NCI-H69 (cell line): ENCODE data around the gene BCL2L1.
"Not testable (repeated sequence)": the region's sequence is repeated elsewhere in the genome, so short reads cannot be mapped to it uniquely, and the experiment has no call there.

ENCODE experiments used
- DNase-seq: peaks from one replicate; lab custom pipeline; 2025; lab: John Stamatoyannopoulos, UW

BCL2L1 gene

GRCh38 chr20:31674895-31675827 is 47.5 kb downstream of the BCL2L1 start:
- DNase-seq, result peak; percentile 32

DNA sequence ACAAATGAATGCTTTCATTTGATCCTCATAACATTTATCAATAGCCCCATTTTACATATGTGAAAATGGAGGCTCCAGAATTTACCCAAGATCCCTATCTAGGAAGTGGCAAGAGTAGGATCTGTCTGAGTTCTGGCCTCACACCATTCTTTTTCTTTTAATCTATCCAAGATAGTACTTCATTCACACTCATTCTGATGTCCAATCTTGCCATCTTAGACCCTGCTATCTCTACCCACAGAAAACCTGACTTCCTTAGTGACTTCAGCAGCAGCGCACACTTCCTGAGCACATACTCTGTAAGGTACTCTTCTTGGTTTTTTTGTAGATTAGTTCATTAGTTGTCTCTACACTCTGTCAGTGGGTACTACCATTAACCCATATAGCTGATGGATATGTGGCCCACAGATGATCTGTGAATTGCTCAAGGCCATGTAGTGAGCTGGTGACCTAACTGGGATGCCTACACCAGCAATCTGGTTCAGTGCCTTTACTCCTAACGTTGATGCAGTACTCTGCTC is 48.7 kb downstream of the BCL2L1 start:
- DNase-seq, result no peak

DNA sequence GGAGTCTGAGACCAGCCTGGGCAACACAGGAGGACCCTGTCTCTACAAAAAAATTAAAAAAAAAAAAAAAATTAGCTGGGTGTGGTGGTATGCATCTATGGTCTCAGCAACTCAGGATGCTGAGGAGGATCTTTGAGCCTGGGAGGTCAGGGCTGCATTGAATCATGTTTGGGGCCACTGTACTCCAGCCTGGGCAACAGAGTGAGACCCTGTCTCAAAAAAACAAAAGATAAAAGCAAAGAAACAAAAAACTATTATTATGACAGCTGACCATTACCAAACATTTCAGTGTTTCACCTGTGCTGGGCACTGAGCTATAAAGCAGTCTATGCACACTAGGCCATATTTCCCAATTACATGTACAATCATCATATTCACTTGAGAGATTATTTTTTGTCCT is 49.2 kb downstream of the BCL2L1 start:
- no peak for DNase-seq

GRCh38 chr20:31671324-31671723 is 51.3 kb downstream of the BCL2L1 start:
- DNase-seq, result no peak

DNA sequence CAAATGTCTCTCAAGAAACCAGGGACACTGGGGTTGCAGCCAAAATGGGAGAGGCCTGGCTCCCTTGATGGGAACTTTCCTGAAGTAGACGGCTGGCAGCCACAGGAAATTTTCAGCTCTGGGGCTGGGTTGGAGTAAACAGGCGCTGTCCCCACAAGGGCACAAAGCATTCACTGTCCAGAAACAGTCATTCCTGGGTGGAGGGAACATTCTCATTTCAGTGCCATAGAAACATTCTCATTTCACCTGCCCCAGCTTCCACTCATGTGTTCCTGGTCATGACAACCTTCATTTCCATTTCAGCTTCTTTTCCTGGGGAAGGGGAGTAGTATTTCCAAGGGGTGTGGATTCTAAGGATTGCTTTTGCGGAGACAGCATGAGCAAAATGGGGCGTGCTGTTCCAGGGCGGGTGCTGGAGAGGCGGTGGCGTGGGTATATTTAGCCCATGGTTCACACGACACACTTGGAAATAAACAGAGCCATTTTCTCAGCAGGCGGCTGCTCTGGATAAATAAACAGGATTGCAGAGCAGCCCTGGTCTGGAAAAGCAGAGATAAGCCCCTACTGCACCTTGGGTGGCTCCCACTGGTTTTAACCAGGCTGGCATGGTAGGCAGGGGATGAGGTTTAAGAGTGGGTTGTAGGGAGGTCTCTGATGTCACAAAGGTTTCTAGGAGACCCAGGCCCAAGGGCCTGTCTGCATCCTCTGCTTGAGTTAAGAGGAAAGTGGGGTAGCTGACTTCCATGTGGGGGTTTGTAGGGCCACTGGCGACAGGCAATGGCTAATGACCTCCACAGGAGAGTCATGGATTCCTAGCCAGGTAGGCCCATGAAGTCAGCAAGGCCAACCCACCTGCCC is 52.1 kb downstream of the BCL2L1 start:
- peak; percentile 85 for DNase-seq

DNA sequence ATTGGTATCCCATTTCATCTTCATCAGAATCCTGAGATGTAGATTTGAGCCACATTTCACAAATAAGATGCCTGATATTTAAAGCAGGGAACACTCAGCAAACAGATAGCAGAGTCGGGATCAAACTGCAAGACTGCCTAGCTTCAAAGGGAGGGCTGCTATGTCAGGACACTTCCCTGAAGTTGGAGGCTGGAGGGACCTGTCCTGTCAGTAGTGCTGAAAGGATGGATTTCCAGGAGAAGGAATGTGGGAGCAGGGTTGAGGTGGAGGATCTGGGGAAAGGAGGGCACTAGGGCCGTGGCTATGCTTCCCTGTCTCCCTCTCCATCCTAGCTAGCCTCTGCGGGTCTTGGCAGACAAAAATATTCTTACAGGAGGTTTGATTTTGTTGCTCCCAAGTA is 52.8 kb downstream of the BCL2L1 start:
- no peak for DNase-seq

- DNase-seq, result not testable (repeated sequence)
Observed at GRCh38 chr20:31668944-31669343, 53.7 kb downstream of the BCL2L1 start.

GRCh38 chr20:31667315-31668285 is 55.1 kb downstream of the BCL2L1 start:
- DNase-seq, result no peak

DNA sequence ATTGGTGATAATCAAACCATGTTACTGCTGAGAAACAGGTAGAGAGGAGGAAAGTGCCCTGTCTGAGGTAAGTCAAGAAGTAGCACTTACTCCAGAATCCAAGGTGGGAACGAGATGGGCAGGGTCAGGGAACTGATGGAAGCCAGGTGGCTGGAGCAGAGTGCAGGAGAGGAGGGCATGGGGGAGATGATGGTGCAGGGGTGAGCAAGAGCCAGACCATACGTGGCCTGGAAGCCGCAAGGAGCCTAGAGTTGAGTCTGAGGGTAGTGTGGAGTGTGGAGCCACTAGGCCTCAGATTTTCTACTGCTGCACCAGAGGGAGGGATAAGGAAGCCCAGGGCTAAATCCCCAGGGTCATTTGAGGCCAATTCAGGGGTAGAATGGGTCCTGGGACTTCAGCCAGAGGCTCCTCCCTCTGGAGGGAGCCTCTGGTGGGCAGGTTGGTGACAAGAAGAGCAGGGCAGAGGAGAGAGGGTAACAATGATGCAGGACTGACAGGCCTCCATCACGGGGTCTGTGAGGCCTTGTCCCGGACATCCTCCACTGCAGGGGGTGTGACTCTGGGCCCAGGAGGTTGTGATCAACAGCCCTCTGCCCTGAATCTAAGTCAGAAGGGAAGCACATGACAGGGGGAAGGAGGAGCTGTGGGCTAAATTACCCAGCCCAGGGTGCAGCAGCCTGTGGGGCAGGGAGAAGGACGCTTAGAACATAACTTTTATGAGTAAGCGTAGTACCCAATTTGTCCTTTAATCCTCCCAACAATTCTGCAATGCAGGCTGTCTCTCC is 56.2 kb downstream of the BCL2L1 start:
- no peak for DNase-seq

- no peak for DNase-seq
Observed at GRCh38 chr20:31665753-31666152, 56.9 kb downstream of the BCL2L1 start.

GRCh38 chr20:31664696-31665354 is 57.8 kb downstream of the BCL2L1 start:
- DNase-seq, result peak; percentile 66

- peak; percentile 91 for DNase-seq
Observed at GRCh38 chr20:31663838-31664695, 58.6 kb downstream of the BCL2L1 start.

DNA sequence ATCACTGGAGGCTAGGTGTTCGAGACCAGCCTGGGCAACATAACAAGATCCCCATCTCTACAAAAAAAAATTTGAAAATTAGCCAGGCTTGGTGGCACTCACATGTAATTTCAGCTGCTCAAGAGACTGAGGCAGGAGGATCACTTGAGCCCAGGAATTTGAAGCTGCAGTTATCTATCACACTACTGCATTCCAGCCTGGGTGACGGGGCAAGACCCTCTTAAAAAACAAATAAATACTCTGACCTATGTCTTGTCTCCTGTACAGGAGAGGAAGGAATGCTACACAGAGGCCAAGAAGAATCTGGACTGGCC is 59.2 kb downstream of the BCL2L1 start:
- DNase-seq, result no peak

DNA sequence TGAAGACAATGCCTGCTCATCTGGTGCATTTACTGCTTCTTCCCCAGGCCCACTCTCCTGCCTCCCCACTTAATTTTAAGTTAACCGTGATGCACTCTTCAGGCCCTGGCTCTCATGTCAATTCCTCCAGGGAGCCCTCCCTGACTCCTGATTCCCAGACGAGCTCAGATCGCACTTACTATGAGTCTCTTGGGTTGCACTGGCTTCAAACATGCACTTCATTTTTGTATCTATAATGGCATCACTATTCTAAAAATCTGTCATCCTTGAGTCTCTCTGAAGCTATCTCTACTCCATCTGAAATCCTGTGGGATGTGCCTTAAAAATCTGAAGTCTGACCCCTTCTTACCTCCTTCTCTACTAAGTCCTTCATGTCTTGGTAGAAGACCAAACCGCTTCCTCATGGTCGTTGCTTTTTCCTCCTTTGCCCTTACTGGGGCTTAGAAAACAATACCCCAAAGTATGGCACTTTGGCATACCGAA is 60.3 kb downstream of the BCL2L1 start:
- no peak for DNase-seq

GRCh38 chr20:31661625-31662371 is 60.9 kb downstream of the BCL2L1 start:
- DNase-seq, result peak; percentile 87

DNA sequence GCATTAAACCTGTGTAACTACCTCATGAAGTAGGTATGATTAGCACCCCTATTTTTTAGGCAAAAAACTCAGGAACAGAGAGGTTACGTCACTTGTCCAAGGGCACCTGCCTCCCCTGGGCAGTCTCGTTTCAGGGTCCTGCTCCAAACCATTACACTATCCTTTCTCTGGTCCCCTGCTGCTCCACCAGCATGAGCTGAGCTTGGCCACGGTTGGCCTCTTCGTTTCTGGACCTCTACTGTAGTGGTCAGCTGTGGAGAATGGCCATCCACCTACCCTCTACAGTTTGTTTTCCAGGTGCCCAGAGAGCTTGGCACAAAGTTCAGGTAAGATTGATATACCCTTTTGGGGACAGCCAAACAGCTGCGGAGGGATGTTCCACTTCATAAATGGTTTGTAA is 68.1 kb downstream of the BCL2L1 start:
- peak; percentile 41 for DNase-seq

- DNase-seq, result peak; percentile 53
Observed at GRCh38 chr20:31653561-31653960, 69.1 kb downstream of the BCL2L1 start.

DNA sequence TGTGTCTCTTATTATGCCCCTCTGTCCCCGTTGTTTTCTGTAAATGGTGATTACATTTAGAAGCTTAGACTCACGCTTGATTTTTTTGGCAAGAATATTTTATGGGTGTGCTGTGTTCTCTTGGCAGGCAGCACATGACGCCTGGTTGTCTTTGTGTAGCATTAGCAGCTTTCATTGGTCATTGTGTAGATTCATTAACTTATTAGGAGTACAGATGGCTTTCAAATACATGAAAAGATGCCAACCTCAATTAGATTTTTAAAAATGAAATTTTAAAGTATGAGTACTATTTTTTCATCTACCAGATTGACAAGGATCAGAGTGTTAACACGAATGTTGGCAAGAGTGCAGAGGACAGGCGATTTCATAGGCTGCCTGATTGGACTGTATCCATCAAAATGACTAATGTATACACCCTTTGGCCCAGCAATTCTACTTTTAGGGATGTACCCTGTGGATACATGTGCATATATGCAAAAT is 69.7 kb downstream of the BCL2L1 start:
- peak; percentile 55 for DNase-seq
